Activated T-helper 17 cell treated with anti-CD3 and anti-CD28 coated beads, Interleukin-2, amount 50 U/mL, for 72 hours (primary cell): ENCODE measurements around the gene FAM110A. TPM values are rescaled to one million over a fixed set of nuclear protein-coding genes. Genes with fewer than 3 reads are reported as not detected.
"Not testable (repeated sequence)": the region's sequence is repeated elsewhere in the genome, so short reads cannot be mapped to it uniquely, and the experiment has no call there.

ENCODE experiments used
- ATAC-seq: fragments of 150-1000 bp; cut with Tn5 transposase; replicated peaks from 2 replicates; pipeline ENCODE4 v1.10.0; 2021; ENCODE audit warnings: mild to moderate bottlenecking, moderate library complexity
- H3K27ac Mint-ChIP-seq: one replicate; pipeline ENCODE4 v1.8.0; 2022; ENCODE audit warnings: mixed read lengths
- H3K27me3 Mint-ChIP-seq: one replicate; pipeline ENCODE4 v1.8.0; 2022; ENCODE audit warnings: mixed read lengths
- H3K36me3 Mint-ChIP-seq: one replicate; pipeline ENCODE4 v1.8.0; 2022; ENCODE audit warnings: low read depth, mild to moderate bottlenecking, mixed read lengths
- H3K4me1 Mint-ChIP-seq: one replicate; pipeline ENCODE4 v1.8.0; 2022; ENCODE audit warnings: mixed read lengths
- H3K4me3 Mint-ChIP-seq: one replicate; pipeline ENCODE4 v1.8.0; 2022; ENCODE audit warnings: mild to moderate bottlenecking, mixed read lengths
- H3K9me3 Mint-ChIP-seq: one replicate; pipeline ENCODE4 v1.8.0; 2022; ENCODE audit warnings: mixed read lengths
- total RNA-seq, 2 donors: library from RNA; stranded (reverse); gene quantifications; one replicate each; pipeline ENCODE4 v1.2.3, GENCODE V29; 2022

FAM110A gene
- total RNA-seq, 2 donors from 2014 or later = 17.4 to 20.8 TPM

GRCh38 chr20:818001-818664 is 15.4 kb upstream of the FAM110A start:
- no peak overlapping the region for H3K4me3 Mint-ChIP-seq
- H3K27ac Mint-ChIP-seq = no peak overlapping the region
- peaks cover 13% of the 10 kb centered on the region for H3K27me3 Mint-ChIP-seq
- no peak for ATAC-seq
- no peaks in the 10 kb centered on the region for H3K9me3 Mint-ChIP-seq
- peaks cover 6% of the 10 kb centered on the region for H3K4me1 Mint-ChIP-seq
- no peaks in the 10 kb centered on the region for H3K36me3 Mint-ChIP-seq

GRCh38 chr20:819680-820322 is 13.7 kb upstream of the FAM110A start:
- H3K27me3 Mint-ChIP-seq = peaks cover 8% of the 10 kb centered on the region
- no peak overlapping the region for H3K4me3 Mint-ChIP-seq
- H3K27ac Mint-ChIP-seq = peak overlapping the region; percentile 73
- no peaks in the 10 kb centered on the region for H3K36me3 Mint-ChIP-seq
- H3K4me1 Mint-ChIP-seq = peaks cover 6% of the 10 kb centered on the region
- no peaks in the 10 kb centered on the region for H3K9me3 Mint-ChIP-seq
- ATAC-seq = no peak

- ATAC-seq = no peak
- peak overlapping the region; percentile 73 for H3K27ac Mint-ChIP-seq
- H3K4me3 Mint-ChIP-seq = no peak overlapping the region
- no peaks in the 10 kb centered on the region for H3K9me3 Mint-ChIP-seq
- peaks cover 5% of the 10 kb centered on the region for H3K27me3 Mint-ChIP-seq
- H3K36me3 Mint-ChIP-seq = no peaks in the 10 kb centered on the region
- H3K4me1 Mint-ChIP-seq = peaks cover 7% of the 10 kb centered on the region
Observed at GRCh38 chr20:820323-820953, 13.1 kb upstream of the FAM110A start.

GRCh38 chr20:821046-821730 is 12.3 kb upstream of the FAM110A start:
- no peak overlapping the region for H3K27ac Mint-ChIP-seq
- H3K9me3 Mint-ChIP-seq = no peaks in the 10 kb centered on the region
- H3K27me3 Mint-ChIP-seq = peaks cover under 1% of the 10 kb centered on the region
- H3K4me3 Mint-ChIP-seq = no peak overlapping the region
- H3K36me3 Mint-ChIP-seq = no peaks in the 10 kb centered on the region
- peaks cover 5% of the 10 kb centered on the region for H3K4me1 Mint-ChIP-seq
- ATAC-seq = no peak

GRCh38 chr20:821731-822065 is 11.8 kb upstream of the FAM110A start:
- Mint-ChIP-seq H3K4me3 (no peak overlapping the region), H3K27ac (no peak overlapping the region), H3K27me3 (no peaks in the 10 kb centered on the region), H3K36me3 (no peaks in the 10 kb centered on the region), H3K9me3 (no peaks in the 10 kb centered on the region), H3K4me1 (peaks cover 4% of the 10 kb centered on the region)
- no peak for ATAC-seq

GRCh38 chr20:822651-823573 is 10.6 kb upstream of the FAM110A start:
- Mint-ChIP-seq H3K36me3 (no peaks in the 10 kb centered on the region), H3K27me3 (no peaks in the 10 kb centered on the region), H3K4me1 (peaks cover 4% of the 10 kb centered on the region), H3K9me3 (no peaks in the 10 kb centered on the region), H3K27ac (no peak overlapping the region), H3K4me3 (no peak overlapping the region)
- ATAC-seq = no peak

GRCh38 chr20:823574-823902 is 10.0 kb upstream of the FAM110A start:
- no peak for ATAC-seq
- no peak overlapping the region for H3K4me3 Mint-ChIP-seq
- no peaks in the 10 kb centered on the region for H3K9me3 Mint-ChIP-seq
- H3K4me1 Mint-ChIP-seq = peaks cover 4% of the 10 kb centered on the region
- no peaks in the 10 kb centered on the region for H3K36me3 Mint-ChIP-seq
- peak overlapping the region; percentile 8 for H3K27ac Mint-ChIP-seq
- H3K27me3 Mint-ChIP-seq = no peaks in the 10 kb centered on the region

- Mint-ChIP-seq H3K27ac (no peak overlapping the region), H3K4me3 (no peak overlapping the region), H3K9me3 (no peaks in the 10 kb centered on the region), H3K4me1 (peaks cover 4% of the 10 kb centered on the region), H3K36me3 (no peaks in the 10 kb centered on the region), H3K27me3 (no peaks in the 10 kb centered on the region)
- ATAC-seq = no peak
Observed at GRCh38 chr20:824490-824889, 9.0 kb upstream of the FAM110A start.

GRCh38 chr20:824916-825315 is 8.6 kb upstream of the FAM110A start:
- H3K36me3 Mint-ChIP-seq = no peaks in the 10 kb centered on the region
- H3K27me3 Mint-ChIP-seq = no peaks in the 10 kb centered on the region
- no peak overlapping the region for H3K4me3 Mint-ChIP-seq
- no peaks in the 10 kb centered on the region for H3K9me3 Mint-ChIP-seq
- H3K4me1 Mint-ChIP-seq = peaks cover 4% of the 10 kb centered on the region
- H3K27ac Mint-ChIP-seq = no peak overlapping the region
- ATAC-seq = no peak

GRCh38 chr20:825710-826421 is 7.6 kb upstream of the FAM110A start:
- Mint-ChIP-seq H3K27me3 (no peaks in the 10 kb centered on the region), H3K4me1 (peaks cover 4% of the 10 kb centered on the region), H3K4me3 (no peak overlapping the region), H3K9me3 (no peaks in the 10 kb centered on the region), H3K27ac (peak overlapping the region; percentile 9), H3K36me3 (no peaks in the 10 kb centered on the region)
- ATAC-seq = peak; percentile 7

GRCh38 chr20:826695-827323 is 6.7 kb upstream of the FAM110A start:
- no peaks in the 10 kb centered on the region for H3K9me3 Mint-ChIP-seq
- no peak for ATAC-seq
- no peaks in the 10 kb centered on the region for H3K27me3 Mint-ChIP-seq
- H3K27ac Mint-ChIP-seq = no peak overlapping the region
- no peaks in the 10 kb centered on the region for H3K36me3 Mint-ChIP-seq
- no peak overlapping the region for H3K4me3 Mint-ChIP-seq
- peaks cover 4% of the 10 kb centered on the region for H3K4me1 Mint-ChIP-seq

GRCh38 chr20:827981-828380 is 5.5 kb upstream of the FAM110A start:
- H3K27me3 Mint-ChIP-seq, ATAC-seq, H3K9me3 Mint-ChIP-seq, H3K4me3 Mint-ChIP-seq, H3K27ac Mint-ChIP-seq, H3K4me1 Mint-ChIP-seq, H3K36me3 Mint-ChIP-seq: not testable (repeated sequence)

GRCh38 chr20:828987-829386 is 4.5 kb upstream of the FAM110A start:
- no peak overlapping the region for H3K27ac Mint-ChIP-seq
- H3K9me3 Mint-ChIP-seq = no peaks in the 10 kb centered on the region
- H3K27me3 Mint-ChIP-seq = no peaks in the 10 kb centered on the region
- no peak overlapping the region for H3K4me3 Mint-ChIP-seq
- peaks cover 4% of the 10 kb centered on the region for H3K4me1 Mint-ChIP-seq
- H3K36me3 Mint-ChIP-seq = no peaks in the 10 kb centered on the region
- ATAC-seq = no peak
